GM21717 (cell line): ENCODE measurements around the gene BLACAT1.
"Not testable (repeated sequence)": the region's sequence is repeated elsewhere in the genome, so short reads cannot be mapped to it uniquely, and the experiment has no call there.

Source experiments
- ATAC-seq: cut with Tn5 transposase; IDR thresholded peaks from one replicate; pipeline ENCODE4 v1.9.1; 2021; ENCODE audit warnings: mild to moderate bottlenecking, moderate library complexity; ENCODE audit not compliant: unreplicated experiment

Gene BLACAT1

GRCh38 chr1:205484985-205485967 is 29.4 kb upstream of the BLACAT1 start:
- no peak for ATAC-seq

DNA sequence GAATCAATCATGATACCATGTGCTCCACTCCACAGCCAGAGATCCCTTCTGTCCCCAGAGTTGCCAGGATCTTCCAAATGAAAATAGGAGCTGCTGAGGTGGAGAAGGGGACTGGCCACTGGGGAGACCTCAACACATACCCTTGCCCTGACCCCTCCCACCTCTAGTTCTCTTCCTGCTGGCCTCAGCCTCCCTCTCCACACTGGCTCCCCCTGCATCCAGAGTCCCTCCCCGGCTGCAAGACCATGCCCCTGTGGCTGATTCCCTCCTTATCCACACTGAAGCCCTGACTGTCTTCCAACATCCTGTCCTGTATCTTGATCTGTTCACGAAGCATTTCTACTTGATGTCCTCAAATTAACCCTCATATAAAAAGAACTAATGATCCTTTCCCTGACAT is 27.5 kb upstream of the BLACAT1 start:
- no peak for ATAC-seq

DNA sequence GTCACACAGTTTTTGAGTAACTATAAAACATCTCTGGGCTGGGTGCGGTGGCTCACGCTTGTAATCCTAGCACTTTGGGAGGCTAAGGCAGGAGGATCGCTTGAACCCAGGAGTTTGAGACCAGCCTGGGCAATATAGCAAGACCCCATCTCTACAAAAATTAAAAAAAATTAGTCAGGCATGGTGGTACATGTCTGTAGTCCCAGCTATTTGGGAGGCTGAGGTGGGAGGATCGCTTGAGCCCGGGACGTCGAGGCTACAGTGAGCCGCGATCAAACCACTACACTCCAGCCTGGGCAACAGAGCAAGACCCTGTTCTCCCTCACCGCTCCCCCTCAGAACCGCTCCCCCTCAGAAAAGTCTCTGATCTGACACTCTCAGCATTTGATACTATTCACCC is 26.7 kb upstream of the BLACAT1 start:
- ATAC-seq = not testable (repeated sequence)

DNA sequence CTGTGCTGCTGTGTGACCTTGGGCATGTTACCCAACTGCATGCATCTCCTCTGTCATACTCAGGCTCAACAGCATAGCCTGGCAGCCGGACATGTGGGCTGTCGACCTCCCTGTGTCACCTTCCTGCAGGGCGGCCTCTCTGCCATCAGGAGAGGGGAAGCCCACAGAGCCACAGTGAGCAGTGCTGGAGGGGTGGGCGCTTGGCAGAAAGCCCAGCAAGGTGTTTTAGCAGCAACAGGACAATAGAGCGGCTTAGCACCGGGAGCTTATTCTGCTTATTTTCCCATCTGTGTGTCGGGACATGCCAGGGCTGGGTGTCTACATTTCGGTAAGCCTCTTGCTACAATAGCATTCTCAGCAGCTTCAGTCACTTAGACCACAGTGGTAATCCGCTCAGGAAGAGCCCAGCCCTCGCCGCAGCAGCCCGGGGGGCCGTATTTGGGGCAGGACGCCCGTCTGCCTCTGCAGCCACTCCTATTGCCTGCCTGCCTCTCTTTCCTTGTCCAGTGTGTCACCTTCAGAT is 25.8 kb upstream of the BLACAT1 start:
- ATAC-seq = no peak

DNA sequence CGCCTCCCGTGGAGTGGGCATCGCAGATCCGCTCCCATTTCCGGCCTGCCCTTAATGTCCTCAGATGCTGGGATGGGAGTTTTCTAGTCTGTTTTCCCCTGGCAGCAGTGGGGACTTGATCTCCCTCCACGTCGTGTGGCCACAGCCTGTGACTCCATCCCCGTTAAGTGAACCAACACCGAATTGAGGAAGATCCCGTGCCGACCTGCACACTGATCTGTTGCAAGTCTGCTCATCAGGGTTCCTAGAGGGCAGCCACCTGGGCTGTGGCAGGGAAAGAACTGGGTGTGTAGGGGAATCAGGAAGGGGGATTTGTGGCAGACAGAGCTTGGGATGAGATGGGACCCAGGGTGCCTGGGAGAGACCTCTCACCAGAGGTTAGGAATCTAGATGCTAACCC is 25.4 kb upstream of the BLACAT1 start:
- ATAC-seq = no peak

DNA sequence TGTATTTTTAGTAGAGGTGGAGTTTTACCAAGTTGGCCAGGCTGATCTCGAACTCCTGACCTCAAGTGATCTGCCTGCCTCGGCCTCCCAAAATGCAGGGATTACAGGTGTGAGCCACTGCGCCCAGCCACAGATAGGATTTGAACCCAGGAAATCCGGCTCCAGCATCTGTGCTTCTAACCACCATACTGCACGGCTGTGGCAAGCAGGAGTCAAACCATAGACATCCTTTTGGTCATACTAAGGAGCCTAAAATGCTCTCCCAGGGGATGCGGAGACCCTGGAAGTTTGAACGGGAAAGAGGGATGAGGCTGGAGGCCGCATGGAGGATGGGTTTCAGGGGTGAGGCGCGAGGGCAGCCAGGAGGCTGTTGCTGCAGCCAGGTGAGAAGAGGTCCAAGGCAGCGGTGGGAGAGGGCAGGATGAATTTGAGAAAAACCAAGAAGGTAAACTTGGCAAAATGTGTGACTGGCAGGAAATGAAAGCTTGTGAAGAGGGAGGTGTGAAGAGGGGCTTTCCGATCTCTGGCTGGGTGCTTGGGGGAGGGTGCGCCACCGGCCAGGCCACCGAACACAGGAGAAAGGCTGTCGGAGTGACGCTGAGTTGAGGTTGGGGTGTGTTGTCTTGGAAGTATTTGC is 24.6 kb upstream of the BLACAT1 start:
- ATAC-seq = no peak

- ATAC-seq = not testable (repeated sequence)
Measured at GRCh38 chr1:205478985-205479384, 23.1 kb upstream of the BLACAT1 start.

DNA sequence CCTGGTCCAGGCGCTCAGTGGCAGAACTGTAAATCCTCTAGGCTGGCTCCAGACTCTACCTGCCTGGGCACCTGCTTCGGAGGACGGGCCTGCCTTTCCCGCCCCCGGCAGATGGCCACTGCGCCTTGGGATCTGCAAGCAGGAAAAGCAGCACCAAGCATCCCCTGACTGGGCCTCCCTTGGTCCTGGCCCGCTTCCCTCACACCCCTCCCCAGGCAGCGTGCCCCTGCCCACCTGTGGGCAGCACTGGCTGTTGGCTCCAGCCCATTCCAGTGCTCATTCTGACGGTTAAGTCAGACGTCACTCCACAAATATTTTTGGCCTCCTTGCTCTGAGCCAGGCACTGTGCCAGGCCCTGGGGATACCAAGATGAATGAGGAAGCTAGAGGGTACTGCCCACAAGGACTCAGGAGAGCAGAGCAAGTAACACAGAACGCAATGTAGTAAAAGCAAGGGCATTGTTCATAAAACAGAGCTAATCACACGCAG is 22.0 kb upstream of the BLACAT1 start:
- no peak for ATAC-seq

DNA sequence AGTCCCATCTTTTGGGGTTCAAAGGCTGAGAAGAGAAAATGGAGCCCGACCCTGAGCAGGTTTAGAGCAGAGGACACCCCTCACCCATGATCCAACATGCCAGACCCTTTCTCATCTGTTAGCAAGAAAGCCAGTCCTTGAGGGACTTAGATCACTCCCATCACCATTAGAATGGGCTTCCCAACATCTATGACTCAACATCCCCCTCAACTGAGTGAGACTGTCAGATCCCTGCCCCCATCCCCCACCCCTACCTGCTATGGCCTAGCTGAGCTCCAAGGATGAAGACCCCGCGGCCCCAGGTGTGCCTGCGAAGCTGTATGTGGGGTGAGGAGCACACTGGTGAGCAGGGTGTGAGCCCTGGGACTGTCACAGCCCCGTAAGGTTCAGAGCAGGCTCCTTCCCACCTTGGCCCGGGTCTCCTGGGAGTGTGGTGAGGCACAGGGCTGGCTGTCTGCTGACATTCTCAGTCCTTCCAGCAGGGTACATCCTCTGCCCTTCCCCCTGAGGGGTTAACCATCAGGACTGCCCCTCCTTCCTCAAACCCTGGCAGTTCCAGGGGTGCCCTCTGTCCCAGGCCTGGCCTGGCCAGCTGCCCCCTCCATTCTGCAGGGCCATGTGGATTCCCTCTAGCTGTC is 21.4 kb upstream of the BLACAT1 start:
- ATAC-seq = no peak

GRCh38 chr1:205476648-205477047 is 20.8 kb upstream of the BLACAT1 start:
- ATAC-seq = no peak

- no peak for ATAC-seq
Measured at GRCh38 chr1:205475855-205476254, 20.0 kb upstream of the BLACAT1 start.

GRCh38 chr1:205474571-205474970 is 18.7 kb upstream of the BLACAT1 start:
- no peak for ATAC-seq

GRCh38 chr1:205473966-205474365 is 18.1 kb upstream of the BLACAT1 start:
- no peak for ATAC-seq

GRCh38 chr1:205473475-205473874 is 17.6 kb upstream of the BLACAT1 start:
- no peak for ATAC-seq

DNA sequence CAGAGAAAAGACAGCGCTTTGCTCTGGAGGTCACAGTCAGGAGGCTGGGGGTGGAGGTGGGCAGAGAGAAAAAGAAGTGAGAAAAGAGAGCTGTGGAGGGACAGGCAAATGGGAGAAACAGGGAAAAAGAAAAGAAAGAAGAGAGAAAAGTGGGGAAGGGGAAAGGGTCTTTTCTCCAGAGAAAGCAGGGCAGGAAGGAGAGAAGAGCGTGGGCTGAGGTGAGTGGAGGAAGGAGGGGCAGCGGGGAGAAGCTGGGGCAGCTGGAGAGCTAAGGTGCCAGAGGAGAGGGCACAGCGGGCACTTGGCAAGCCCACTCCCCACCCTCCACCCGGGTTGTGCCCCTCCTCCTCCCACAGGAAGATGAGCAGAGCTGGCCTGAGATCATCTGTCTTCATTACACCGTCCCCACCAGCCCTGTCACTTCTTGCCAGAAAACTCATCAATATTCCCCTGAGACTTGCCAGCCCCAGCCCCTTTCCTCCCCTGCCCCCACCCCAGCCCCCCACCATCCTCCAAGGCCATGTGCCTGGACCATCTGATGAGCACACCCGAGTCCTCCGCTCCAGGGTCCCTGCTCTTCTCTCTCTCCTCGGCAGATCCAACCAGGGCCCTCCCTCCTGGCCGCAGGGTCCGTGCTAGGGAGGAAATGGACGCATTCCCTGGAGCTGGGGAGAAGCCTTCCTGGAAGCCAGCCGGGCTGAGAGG is 17.0 kb upstream of the BLACAT1 start:
- ATAC-seq = no peak

DNA sequence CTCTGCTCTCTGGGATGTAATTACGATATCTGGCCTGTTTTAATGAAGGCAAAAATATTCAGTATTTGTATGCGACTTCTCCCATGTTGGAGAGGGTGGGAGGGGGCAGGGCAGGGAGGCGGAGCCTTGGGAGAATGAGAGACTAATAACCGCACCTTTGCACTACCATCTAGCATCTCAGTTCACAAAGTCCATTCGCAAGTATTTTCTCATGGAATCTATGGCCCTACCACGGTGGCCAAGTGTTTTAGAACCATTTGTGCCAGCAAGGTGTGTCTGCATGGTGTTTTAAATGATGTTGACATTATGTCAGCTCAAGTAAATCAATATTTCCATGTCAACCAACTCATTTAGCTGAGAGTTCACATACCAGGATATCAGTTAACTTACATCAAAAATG is 14.3 kb upstream of the BLACAT1 start:
- ATAC-seq = no peak

GRCh38 chr1:205466595-205467220 is 10.9 kb upstream of the BLACAT1 start:
- ATAC-seq = no peak

- no peak for ATAC-seq
Measured at GRCh38 chr1:205465392-205465791, 9.5 kb upstream of the BLACAT1 start.

- no peak for ATAC-seq
Measured at GRCh38 chr1:205458777-205459566, 3.1 kb upstream of the BLACAT1 start.
